Ramos (cell line): ENCODE data around the gene TMEM167A.

Experiments used
- in situ Hi-C: fragments of 300-500 bp; cut with MboI; formaldehyde crosslinking; loops from one replicate; pipeline ENCODE4 v1.14.3; 2022; ENCODE audit warnings: low sequenced_read_pairs; ENCODE audit not compliant: unreplicated experiment

Gene TMEM167A

DNA sequence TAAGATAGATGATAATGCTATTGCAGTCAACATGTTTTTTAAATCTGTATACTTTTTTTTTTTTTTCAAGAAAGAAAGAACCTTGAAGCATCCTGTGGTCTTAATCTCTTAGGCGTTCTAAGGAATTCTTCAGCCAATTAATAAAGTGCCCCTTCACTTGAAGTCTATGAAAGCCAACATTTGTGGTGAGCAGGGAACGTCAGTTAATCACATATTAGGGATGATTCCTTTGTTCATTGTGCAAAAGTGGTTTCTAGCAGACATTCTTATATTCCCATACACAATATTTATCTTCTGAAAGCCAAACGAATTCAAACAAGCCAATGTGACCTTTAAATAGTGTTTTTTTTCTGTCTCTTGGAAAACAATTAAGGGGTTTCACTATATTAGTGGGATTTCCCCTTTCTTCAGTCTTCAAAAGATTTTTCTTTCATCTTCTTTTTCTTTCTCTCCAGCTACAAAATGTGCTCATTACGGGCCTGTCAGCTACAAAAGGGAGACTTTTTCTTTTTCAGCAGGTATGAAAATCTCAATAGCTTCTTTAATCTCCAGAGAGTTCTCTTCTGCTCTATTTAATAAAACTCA, 40.1 kb downstream of the TMEM167A start:
- in situ Hi-C loops = no loop called here

DNA sequence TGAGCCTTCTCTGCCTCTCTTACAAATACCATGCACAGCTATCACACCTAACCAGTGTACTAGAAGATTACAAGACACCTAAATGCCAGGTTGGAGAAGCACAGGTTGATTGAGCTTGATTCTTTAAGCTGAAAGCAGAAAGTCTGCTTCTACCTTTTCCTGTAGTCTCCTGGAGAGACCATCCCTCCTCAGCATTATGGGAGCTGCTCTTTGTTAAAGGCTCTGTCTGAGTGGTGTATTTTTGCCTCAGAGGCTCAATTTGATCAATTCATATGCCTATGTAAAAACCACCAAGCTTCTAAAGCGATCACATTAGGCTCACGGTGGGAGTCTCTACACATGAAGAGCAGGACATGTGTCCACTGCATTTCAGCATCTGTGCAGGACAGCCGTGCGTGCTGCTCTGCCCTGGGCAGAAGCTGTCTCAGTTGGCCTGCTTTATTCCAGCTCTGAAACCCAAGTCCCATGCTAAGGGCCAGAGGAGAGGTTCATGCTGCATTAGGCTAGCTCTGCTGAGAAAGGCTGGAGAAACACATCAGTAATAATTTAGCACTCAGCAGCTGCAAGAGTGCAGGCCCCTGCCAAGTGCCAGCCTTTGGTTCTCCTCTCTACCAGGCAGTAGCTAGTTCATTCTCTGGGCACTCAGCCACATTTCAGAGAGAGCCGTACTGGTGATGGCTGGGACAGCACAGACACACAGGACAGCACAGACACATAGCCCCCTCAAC, 41.7 kb downstream of the TMEM167A start:
- in situ Hi-C loops = no loop called here

DNA sequence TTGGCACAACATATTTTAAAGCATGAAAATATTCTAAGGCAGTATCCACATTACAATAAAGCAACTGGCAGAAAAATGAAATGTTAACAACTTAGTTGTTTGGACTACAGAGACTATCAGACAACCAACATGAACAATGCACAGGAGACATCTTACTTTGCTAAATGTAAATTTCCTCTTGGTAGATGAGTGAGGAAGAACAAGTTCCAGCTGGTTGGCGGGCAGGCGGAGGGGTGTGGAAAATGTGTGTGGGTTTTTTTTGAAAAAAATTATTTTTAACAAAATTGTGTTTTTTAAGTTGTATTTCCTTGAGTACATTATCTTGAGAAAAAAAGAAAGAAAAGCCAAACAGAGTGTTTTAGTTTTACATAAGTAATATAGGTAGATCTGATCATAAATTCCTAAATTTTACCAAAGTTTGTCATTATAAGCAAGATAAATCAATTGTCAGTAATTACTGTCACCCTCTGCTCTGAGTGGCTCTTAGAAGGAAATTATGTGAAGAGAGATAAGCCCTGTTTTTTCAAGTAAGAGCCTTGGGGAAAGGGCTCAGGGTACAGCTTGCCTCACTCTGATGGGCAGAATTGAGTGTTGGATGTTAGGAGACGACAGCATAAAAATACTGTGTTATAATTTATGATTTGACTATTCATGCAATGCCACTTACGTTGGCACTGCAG, 42.5 kb downstream of the TMEM167A start:
- in situ Hi-C loops = no loop called here

DNA sequence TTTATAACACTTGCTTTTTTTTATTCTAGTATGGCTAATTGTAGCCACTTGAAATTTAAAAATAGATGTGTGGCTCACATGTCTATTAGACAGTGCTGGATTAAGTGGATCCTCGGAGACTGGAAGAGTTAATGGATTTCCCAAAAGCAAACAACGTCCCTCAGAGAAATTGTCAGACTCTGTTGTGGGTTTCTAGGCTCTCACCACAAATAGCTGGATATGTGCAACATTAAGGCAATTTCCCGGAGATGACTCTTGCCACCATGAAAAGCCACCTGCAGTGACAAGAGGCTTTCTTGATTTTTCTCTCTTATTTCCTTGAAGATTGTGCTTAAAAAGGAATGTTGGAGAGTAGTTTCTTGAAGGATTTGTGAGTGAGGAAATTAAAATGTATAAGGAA, 43.2 kb downstream of the TMEM167A start:
- in situ Hi-C loops = no loop called here

DNA sequence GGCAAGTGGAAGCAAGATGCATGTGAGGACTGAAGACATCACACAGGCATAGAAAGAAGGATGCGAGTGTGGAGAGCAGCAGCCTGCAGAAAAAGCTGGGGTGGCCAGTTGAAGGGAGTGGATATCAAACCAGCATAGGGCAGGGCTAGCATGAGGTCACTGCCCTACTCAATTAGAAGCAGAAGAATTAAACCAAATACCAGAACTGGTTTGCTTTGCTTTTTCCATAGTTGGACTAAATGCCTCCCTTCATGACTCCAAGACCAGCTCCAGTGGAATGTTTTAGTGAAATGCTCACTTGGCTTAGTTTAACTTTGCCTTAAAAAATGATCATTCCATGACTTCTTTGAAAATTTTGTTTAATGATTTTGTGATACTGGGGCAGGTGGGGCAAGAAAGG, 45.8 kb downstream of the TMEM167A start:
- in situ Hi-C loops = no loop called here

DNA sequence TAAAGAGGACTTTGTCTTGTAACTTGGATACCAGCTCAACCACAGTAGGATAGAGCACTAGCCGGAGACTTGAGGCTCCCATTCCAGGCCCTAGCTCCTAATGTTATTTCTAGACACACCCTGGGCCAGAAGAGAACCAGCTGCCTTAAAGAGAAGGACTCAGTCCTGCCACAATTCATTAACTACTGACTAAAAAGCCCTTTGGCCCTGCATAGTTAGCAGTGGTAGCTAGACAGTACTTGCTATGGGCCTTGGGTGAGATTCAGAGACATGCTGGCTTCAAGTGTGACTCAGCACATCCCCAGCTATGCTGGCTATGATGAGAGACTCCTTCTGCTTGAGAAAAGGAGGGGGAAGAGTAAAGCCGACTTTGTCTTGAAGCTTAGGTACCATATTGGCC, 47.3 kb downstream of the TMEM167A start:
- in situ Hi-C loops = no loop called here

DNA sequence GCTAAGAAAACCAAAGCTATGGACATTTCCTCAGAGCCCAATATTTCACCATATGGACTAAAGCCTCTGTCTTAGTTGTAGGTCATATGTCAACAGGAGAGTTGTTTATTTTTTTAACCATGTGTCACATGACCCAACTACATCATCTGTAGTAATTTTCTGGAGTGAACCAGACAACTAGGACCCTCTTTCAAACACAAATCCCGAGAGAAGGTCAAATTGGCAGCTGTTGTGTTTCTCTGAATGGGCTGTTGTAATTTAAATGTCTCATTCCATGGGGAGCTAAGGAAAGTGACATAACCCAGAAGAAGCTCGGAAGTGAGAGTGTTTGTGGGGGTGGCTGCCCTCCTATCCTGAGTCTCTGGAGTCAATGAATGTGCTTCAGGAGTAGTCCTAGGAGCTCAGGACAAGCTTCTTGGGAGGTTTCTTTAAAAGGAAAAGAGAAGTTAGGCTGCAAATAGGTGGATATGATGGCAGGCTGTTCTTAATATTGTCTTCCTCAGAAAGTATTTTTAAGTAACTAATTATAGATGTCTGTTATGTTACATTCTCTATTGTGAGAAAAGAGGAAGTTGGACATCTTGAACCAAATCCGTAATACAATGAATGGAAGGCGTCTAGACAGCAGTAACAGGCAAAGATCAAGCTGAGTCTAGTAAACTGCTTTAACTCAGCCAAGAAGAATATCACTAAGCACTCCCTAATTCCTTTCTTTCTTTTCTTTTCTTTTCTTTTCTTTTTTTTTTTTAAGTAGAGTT, 50.1 kb downstream of the TMEM167A start:
- in situ Hi-C loops = no loop called here

DNA sequence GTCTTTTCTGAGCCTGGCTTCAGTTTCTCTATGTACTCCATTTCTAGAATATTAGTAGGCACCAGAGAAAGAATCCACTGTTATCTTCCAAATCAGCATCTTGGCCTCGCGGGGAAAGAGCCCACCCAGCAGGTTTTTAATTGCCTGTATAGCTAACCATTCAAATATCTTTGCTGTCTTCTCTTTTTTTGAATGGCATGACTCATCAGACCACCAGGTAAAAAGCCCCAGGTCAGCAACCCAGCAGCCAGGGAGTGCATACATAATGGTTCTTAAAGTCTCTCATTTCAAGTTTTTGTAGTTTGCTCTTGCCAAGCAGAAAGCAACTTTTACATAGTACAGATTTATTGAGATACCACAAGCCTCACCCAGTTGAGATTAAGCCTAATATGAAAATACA, 50.7 kb downstream of the TMEM167A start:
- in situ Hi-C loops = no loop called here

DNA sequence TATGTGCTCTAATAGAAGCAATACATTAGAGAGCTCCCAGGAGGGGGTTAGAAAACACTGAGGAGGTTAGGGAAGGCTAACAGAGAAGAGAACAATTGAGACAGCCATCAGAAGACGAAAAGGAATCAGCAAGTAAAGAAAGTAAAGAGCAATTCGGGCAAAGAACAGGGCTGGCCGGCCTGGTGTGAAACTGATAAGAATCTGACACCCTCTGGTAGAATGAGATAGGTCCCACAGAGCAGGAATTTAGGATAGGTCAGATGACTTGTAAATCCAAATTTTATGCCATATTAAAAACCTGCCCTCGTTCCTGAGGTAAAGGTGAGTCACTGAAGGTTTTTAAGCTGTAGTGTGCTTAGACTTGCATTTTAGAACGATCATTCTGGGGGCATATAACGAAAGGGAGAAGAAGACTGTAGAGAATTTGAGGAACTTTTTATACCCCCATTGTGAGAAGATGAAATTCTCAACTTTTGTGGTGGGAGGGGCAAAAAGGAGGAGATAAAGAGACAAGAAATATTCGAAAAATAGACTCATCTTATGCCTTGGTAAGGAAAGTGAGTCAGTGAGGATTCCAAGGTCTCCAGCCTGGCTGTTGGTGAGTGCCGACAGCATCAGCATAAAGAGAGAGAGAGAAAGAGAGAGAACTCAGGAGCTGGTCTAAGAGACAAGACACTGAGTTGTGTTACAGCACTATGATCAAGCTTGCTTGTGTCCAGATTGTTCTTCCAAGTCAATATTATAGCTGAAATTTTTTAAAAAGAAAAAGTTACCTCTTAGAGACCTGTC, 51.3 kb downstream of the TMEM167A start:
- in situ Hi-C loops = no loop called here

DNA sequence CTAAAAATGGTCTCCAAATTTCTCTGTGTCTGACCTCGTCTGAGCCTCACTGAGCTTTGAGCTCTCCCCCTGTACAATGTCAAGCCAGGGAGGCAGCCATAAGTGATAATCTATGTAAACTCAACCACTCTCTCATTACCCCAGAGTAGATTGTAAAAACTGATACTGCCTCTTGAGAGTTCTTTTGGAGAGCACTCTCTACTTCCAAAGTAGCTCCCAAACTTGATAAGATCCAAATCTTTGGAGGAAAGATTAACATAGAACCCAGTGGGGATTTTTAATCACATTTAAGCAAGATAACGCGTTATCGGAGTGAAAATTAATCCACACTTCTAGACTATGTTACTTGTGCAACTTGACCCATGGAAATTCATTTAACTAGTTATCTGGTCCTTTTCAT, 54.9 kb downstream of the TMEM167A start:
- in situ Hi-C loops = no loop called here

DNA sequence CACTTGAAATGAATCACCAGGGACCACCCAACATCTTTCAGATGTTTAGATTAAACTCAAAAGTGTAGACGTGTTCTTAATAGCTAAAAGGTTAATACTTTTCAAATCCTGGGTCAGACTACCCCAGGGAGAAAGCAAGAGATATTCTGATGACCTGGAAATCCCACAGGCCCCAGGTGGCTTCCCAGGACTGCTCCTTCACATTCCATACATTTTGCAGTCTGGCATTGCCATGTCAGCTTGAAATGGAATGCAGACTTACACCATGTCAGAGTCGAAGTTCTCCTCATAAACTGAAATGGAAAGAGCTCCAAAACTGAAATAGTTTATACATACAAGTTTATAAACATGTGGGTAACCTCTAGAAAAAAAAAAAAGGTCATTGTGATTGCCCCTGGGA, 61.5 kb downstream of the TMEM167A start:
- in situ Hi-C loops = no loop called here

DNA sequence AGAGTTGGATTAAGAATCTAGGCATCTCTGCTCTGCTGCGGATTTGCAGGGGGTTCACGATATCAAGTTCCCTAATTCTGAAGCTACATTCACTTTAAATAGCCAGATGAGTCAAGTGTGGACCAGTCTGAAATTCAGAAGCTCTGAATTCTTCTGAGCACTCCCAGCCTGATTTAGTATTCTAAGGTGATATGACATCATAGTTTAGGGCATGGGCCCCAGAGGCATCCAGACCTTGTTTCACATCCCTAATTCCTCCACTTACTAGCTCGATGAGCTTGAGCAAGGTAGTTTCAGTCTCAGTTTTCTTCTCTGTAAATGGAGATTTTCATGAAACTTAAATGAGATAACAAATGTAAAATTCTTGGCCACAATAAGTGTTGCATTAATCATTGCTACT, 65.2 kb downstream of the TMEM167A start:
- in situ Hi-C loops = no loop called here

DNA sequence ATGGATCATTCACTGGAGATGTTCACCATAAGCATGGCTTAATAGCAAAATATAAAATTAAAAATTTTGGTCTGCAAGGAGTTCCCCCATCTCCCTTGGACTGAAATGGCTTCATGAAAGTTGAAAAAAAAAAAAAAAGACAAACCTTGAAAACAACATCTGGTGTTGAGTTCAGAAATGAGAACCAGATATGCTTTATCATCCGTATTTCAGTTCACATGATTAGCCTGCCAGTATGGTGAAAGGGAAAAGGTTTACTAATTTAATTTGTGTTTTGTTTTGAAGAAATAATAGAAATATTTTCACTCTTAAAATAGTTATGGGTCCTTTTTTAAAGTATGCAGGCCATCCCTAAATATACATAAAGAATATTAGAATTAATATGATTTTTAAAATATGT, 67.8 kb downstream of the TMEM167A start:
- in situ Hi-C loops = no loop called here

DNA sequence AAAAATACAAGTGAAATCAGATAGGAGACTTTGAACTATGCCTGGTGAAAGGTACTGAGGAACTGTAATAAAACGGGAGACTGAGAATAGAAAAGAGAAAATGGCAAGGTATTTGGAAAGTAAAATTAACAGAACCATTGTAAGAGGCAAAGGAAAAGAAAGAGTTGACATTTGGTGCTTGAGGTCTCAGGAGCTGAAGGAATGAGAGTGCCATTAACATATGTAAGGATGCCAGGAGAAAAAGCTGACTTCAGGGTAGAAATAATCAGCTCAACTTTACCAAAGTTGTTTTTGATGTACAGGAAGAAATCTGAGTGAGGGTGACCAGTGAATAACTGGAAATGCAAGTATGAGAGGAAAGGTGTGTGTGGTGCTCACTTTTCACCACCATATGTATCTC, 69.4 kb downstream of the TMEM167A start:
- in situ Hi-C loops = no loop called here

DNA sequence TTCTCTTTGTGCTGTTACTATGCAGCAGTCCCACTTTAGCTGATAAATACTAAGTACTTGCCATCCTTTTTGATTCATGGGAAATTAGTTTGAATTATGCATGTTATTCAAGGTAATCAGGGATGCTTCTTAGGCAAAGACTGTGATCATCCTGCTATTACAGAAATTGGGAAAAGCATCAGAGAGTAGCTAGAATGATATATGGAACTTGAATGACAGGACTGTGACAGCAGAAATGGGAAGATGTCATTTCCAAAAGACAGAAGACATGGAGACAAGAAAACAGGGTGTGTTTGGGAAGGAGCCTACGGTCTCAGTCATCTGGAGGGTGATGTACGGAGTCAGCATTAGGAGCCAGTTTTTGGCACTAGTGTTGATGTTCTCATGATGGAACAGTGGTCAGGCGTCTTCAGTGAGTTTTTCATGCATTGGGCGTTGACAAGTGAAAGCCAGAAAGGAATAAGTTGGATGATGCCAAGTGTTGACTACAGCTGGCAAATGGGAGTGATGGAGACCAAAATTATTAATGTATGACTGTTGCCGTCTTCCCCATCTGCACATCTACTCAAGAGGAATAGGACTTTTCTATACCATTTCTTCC, 70.4 kb downstream of the TMEM167A start:
- in situ Hi-C loops = no loop called here

DNA sequence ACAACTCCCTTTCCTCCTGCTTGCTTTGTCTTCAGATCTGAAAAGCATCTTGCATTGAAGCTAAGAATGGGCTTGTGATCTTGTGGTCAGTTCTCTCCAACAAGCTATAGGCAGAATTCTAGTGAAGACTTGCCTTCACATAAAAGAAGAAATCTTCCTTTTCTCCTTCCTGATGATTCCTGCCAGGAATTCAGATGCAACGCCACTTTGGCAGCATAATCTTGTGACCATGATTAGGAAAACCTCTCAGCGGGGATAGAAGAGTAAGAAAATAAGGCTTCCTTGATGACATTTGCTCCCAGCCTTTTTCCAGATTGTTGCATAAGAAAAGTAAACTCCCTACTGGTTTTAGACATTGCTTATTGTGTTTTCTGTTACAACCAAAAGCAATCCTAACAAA, 73.4 kb downstream of the TMEM167A start:
- in situ Hi-C loops = no loop called here
